Ammon's horn (tissue), 1 donor: ENCODE results near the gene QPCTL.
A peak's percentile ranks its signal among the peaks of the same experiment; 100 is the strongest.
"Not testable (repeated sequence)": the region's sequence is repeated elsewhere in the genome, so short reads cannot be mapped to it uniquely, and the experiment has no call there.

Source experiments
- DNase-seq: peaks from one replicate; pipeline ENCODE4 v3.0.0-alpha.2; 2016; ENCODE audit warnings: low spot score

The QPCTL gene

GRCh38 chr19:45676851-45677263, 15.6 kb upstream of the QPCTL start:
- no peak for DNase-seq

DNA sequence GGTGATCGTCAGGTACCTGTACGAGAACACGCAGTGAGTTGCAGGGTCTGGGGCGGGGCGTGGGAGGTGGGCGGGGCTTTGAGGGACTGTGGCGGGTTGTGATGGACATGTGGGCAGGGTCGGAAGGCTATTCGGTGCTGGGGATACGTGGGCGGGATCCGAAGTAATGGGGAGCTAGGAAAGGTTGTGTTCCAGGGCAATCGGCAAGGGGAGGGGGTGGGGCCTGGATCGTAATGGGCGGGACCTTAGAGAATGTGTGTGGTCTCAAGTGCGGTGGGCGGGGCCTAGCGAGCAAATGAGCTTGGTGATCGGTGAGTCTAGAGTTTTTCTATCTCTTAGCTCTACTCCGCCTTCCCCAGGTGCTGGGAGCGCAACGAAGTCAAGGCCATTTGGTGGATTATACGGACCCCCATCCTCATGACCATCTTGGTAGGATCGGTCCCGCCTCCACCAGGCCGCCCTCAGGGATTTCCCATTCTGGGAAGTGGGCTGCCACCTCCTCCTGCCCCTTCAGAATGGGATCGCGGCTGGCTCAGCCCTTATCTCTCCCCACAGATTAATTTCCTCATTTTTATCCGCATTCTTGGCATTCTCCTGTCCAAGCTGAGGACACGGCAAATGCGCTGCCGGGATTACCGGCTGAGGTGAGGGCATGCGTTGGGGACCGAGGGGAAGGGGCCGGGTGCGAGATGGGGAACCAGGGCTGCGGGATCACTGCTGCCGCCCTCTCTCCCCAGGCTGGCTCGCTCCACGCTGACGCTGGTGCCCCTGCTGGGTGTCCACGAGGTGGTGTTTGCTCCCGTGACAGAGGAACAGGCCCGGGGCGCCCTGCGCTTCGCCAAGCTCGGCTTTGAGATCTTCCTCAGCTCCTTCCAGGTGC, 14.9 kb upstream of the QPCTL start:
- peak; percentile 82 for DNase-seq

DNA sequence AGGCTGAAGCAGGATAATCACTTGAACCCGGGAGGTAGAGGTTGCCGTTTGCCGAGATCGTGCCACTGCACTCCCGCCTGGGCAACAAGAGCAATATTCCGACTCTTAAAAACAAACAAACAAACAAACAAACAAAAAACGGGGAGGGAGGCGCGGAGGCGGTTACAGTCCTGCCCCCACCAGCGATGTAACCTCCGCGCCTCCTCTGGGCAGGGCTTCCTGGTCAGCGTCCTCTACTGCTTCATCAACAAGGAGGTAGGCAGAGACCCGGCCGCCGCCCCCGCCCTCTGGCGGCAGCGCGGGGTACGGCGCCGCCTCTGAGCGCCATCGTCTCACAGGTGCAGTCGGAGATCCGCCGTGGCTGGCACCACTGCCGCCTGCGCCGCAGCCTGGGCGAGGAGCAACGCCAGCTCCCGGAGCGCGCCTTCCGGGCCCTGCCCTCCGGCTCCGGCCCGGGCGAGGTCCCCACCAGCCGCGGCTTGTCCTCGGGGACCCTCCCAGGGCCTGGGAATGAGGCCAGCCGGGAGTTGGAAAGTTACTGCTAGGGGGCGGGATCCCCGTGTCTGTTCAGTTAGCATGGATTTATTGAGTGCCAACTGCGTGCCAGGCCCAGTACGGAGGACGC, 11.0 kb upstream of the QPCTL start:
- DNase-seq, result peak; percentile 88

DNA sequence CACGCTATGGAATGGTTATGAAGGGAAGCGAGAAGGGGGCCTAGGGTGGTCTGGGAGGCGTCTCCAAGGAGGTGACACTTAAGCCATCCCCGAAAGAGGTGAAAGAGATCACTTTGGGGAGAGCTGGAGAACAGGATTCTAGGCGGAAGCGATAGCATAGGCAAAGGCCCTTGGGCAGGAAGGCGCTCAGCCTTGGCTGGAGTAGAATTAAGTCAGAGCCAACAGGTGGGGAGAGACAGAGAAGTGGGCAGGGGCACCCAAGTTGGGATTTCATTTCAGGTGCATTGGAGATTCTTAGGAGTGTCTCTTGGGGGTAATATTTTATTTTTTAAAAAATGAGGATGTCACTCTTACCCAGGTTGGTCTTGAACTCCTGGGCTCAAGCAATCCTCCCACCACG, 10.3 kb upstream of the QPCTL start:
- DNase-seq, result no peak

- DNase-seq, result no peak
These were observed 9.6 kb upstream of the QPCTL start for GRCh38 chr19:45682908-45683307.

DNA sequence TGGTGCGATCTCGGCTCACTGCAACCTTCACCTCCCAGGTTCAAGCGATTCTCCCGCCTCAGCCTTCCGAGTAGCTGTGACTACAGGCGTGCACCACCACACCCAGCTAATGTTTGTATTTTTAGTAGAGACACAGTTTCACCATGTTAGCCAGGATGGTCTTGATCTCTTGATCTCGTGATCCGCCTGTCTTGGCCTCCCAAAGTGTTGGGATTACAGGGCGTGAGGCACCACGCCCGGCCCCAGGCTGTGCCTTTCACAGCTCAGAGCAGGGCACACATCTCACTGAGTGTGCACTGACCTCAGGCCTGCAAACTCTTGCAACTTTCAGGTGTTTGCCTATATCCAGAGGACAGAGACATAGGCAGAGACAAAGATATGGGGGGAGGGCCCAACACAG, 7.4 kb upstream of the QPCTL start:
- not testable (repeated sequence) for DNase-seq

- DNase-seq, result no peak
These were observed 4.9 kb upstream of the QPCTL start for GRCh38 chr19:45687599-45687998.

- peak; percentile 96 for DNase-seq
These were observed 815 bp upstream of the QPCTL start, which contains the start of gene SNRPD2 for GRCh38 chr19:45691516-45692186. Gene SNRPD2, minus strand, starts transcription at chr19:45691953. Its CDS starts 65 bp downstream, at chr19:45691888.

- DNase-seq, result peak; percentile 76
These were observed 781 bp downstream of the QPCTL start for GRCh38 chr19:45693106-45693788.

- no peak for DNase-seq
These were observed 9.2 kb downstream of the QPCTL start for GRCh38 chr19:45701676-45702075.

GRCh38 chr19:45705115-45705514, 12.6 kb downstream of the QPCTL start:
- DNase-seq, result no peak

DNA sequence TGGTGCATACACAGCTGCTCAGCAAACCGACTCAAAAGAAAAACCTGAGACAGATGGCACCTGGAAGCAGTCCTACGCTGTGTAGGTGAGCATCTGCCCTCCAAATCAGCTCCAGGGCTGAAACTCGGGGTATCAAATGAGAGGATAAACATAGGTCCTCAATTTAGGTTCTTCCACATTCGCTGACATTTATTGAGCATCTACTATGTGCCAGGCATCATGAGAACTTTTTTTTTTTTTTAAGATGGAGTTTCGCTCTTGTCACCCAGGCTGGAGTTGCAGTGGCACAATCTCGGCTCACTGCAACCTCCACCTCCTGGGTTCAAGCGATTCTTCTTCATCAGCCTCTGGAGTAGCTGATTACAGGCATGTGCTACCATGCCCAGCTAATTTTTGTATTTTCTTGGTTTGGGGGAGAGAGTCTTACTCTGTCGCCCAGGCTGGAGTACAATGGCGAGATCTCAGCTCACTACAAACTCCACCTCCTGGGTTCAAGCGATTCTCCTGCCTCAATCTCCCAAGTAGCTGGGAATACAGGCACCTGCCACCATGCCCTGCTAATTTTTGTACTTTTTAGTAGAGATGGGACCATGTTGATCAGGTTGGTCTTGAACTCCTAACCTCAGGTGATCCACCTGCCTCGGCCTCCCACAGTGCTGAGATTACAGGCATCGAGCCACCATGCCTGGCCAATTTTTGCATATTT, 13.4 kb downstream of the QPCTL start:
- DNase-seq, result no peak

DNA sequence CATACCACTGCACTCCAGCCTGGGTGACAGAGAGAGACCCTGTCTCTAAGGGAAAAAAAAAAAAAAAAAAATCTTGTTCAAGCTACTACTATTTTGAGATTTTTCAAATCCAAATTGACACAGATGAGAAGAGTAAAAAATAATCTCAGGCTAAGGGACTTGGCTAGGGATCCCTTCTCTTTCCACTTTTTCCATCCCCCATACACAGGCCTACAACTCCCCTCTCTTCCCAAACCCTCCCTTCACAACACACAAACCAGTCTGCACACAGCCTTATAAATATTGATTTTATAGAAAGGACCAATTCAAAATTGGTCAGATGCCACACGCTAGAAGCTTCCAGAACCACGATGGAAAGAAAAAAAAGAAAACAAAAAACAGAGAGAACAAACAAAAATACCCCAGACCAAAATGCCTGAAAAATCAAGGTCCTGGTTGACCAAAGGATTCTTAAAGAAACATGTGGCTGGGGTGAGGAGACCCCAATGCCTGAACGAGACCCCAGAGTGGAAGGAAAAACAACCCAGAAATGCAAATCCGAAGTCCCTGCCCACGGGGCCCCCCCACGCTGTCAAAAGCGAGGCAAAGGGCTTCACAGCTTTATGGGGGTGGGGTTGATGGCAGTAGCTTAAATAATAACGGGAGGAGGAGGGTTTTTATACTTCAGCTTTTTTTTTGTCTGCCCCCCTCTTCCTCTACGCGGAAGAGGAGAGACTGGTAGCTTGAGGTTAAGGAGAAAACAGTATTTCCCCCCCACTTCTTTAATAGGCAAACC, 18.1 kb downstream of the QPCTL start:
- DNase-seq, result no peak

GRCh38 chr19:45711851-45712698, 19.6 kb downstream of the QPCTL start:
- no peak for DNase-seq

DNA sequence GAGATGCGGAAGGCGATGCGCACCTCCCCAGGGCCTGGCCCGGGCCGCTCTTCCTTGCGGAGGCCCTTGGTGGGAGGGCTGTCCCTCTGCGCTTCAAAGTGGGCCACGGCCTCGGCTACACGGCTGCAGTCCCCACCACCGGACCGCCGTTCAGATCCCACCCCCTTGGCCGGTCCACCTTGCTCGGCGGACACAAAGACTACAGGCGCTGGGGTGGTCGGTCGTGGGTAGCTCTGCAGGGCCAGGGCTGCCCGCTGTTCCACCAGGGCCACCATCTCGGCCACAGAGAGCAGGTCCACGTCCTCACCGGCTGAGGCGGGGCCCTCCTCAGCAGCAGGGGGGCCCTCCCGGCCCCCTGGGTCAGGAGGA, 20.2 kb downstream of the QPCTL start:
- no peak for DNase-seq

GRCh38 chr19:45713141-45713540, 20.7 kb downstream of the QPCTL start:
- no peak for DNase-seq

DNA sequence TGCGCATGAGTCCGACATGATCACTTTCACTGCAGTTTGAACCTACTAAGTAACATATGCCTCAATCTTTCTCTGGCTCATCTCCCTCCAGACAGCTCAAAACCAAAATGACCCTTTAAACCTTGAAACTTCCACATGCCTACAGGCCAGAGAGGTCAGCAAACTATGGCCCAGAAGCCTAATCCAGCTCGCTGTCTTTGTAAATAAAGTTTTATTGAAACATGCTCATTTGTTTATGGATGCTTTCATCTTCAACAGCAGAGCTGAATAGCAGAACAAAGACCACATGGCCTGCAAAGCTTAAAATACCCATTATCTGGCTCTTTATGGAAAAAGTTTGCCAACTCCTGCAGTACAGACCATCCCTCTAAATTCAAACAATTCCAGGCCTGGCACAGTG, 22.7 kb downstream of the QPCTL start:
- no peak for DNase-seq

DNA sequence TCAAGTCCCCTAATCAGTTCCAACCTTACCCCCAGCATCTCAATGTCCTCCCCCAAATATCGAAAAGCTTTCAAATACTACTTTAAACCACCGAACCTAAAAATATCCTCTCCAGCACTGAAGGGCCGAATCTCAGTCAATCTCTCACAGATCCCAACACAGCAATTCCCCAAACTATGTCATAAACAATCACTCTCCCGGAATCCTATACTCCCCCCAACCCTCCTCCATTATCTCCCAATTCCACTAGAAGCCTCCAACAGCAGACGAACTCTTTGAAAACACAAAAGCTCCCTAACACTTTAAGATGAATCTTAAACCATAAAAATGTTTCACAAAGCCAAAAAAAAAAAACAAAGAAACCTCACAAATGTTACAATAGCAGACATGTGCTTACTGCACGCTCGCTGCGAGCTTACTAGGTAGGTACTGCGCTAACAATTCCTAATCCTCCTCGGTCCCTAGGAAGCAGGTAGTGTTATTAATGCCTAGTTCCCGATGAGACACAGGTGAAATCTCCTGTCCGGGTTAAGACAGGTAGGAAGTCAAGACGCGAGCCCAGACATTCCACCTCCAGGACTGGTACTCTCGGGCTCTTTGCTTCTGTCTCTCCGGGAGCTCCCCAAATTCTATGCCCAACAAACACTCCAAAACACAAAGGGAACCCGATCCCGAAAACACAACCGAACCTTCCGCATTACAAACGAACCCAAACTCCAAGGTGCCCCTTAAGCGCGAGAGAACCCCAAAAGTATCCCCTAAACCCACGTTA, 24.1 kb downstream of the QPCTL start:
- DNase-seq, result peak; percentile 38
